HG03095 (cell line): ENCODE data around the gene PIMREG.

Experiments
- ATAC-seq: cut with Tn5 transposase; IDR thresholded peaks from one replicate; pipeline ENCODE4 v1.9.1; 2021; ENCODE audit warnings: moderate library complexity; ENCODE audit not compliant: unreplicated experiment

Gene PIMREG, protein sequence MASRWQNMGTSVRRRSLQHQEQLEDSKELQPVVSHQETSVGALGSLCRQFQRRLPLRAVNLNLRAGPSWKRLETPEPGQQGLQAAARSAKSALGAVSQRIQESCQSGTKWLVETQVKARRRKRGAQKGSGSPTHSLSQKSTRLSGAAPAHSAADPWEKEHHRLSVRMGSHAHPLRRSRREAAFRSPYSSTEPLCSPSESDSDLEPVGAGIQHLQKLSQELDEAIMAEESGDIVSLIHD

DNA sequence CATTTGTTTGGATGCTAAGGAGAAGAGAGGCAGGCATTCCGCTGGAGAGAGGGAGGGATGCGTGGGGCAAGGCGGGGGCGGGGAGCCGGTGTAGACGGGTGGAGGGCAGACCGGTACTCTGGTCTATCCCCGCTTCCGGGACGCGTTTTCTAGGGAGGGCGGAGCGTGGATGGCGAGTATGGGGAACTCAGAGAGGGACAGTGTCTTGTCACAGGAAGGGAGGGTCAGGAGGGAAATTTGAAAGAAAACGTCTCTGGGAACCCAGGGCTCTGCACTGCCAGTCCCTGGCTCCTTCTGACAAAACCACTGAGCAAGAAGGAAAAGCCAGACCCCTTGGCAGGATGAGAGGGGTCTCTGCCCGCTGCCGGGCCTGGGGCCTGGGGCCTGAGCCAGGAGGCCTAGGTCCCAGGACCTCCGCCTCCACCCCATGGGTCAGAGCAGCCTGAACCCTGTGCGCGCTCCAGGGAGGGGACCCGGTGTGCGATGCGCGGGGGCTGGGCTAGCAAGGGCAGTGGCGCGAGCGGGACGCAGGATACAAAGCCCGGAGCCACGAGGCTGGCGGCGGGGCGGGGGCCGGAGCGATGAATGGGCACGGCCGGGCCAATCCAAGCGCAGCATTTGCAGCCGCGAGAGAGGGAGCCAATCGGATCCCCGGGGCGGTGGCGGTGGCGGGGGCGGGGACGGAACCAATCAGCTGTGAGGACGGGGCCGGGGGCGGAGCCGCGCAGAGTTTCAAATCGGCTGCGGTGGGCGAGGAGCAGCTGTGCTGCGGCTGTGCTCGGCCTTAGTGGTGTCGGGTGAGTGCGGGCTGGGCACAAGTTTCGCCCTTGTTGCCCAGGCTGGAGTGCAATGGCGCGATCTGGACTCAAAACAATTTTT is at the start of gene PIMREG:
TSS of gene PIMREG (plus strand) at position 764 of the 879 bp plus-strand sequence. CDS start 656 bp downstream, outside the sequence.
- ATAC-seq = peak; percentile 74

DNA sequence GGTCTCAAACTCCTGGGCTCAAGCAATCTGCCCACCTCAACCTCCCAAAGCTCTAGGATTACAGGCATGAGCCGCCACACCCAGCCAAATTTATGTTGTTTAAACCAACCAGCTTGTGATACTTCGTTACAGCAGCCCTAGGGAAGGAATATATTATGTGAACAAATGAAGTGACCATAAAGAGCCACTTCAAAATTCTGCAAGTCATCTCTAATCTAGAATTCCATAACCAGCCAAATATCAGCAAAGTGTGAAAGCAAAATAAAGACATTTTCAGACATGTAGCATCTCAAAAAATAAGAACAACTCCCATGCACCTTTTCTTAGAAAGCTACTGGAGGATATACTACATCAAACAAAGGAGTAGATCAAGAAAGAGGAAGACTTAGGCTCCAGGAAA is 45.3 kb upstream of the PIMREG start:
- no peak for ATAC-seq

DNA sequence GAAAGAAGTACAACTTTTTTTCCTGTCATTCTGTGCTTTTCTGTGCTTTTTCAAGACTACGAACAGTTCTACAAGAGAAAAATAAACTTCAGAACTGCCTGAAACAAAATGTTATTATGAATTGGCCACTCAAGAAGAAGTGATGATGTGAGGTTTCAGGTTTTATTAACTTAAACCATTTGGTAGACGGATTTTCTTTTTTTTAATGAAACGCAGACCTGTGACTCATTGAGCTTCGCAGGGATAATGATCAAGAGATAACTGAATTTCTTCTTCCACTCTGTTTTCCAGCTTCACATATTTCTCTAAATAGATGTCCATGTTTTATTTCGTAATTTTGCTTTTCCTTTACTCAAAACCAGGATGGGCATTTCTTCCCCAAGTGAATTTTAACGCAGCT is 42.0 kb upstream of the PIMREG start:
- no peak for ATAC-seq

DNA sequence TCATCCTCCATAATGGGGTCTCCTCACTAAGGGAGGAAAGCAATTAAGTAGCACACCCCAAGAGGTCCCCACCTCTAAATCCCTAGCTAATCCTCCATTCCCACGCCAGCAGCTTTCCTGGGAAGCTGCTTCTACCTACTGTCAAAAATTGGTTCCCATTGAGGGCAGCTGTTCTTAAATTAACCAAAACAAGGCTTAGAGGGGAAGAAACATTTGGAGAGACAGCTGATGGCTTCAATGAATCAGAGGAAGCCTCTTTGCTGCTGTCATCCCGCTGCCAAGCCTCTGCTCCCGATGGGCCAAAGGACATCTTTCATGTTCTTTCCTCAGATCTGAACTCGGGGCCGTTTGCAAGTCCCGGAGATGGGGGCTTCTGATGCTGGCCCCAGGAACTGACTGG is 36.0 kb upstream of the PIMREG start:
- ATAC-seq = no peak

DNA sequence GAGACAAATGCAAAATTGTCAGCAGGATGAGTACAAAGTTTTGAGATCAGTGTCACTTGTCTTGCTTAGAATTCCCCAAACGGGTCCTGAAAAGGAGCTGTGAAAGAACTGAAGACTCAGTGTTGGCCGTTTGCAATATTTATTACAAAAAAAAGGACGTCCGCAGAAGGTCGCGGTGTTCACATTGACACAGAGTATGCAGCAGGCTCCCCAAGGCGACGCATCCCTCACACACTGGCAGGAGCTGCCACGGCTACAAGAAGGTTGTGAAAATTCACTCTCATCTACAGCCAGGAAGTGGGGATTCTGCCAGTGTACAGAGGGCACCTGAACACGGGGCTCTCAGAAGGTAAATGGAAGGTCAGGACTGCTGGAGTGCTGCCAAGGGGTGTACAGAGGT is 35.5 kb upstream of the PIMREG start:
- ATAC-seq = no peak

DNA sequence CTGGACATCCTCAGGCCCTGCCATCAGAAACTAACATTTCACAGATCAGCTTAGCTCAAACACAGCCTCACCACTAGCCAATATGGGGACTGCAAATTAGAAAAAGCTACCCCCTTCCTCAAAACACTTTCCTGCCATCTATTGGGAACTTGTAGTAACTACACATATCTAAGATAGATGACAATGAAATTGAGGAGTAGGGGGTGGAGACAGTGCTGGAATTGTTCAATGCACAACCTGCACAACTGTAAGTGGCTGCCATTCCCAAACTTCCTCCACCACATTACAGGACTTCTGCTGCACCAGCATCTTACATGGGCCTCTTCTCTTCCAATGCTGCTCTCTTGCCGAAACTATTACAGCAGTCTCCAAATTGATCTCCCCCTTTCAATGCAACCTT is 31.2 kb upstream of the PIMREG start:
- no peak for ATAC-seq

DNA sequence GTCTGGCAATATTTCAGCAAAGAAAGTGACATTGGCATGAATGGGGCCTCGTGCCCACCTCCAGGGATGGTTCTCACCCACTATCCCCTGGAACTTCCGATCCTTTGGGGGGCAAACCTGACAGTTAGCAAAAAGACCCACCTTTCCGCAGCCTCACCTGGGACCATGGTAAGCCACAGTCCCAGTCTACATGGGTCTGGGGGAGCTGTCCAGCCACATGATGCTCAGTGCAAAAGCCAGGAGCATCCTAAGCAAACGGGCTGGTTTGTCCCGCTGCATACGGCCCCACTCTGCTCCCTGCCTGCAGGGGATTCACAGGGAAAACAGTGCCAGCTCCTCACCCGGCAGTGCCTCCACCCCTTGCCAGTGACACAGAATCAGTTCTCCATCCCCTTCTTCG is 28.6 kb upstream of the PIMREG start:
- no peak for ATAC-seq

DNA sequence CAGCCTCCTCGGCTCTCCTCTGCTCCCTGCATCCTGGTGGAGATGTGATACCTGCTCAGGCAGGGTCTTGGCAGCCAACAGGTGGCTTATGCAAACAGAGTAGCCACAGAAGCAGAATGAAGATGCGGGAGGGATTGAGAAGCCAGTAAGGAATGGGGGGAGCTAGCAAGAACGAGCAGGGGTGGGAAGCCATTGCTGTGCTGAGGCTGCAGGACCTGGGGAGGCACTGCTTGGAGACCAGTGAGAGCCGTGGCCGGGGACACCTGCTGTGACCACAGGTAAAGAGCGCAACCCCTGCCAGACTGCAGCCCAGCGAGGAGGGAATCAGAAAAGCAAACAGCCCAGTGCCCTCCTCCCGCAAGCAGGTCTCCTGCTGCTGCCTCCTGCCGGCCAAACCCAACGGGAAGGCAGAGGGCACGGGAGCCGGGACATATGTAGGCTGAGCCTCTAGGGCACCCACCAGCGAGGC is 24.0 kb upstream of the PIMREG start:
- ATAC-seq = no peak

DNA sequence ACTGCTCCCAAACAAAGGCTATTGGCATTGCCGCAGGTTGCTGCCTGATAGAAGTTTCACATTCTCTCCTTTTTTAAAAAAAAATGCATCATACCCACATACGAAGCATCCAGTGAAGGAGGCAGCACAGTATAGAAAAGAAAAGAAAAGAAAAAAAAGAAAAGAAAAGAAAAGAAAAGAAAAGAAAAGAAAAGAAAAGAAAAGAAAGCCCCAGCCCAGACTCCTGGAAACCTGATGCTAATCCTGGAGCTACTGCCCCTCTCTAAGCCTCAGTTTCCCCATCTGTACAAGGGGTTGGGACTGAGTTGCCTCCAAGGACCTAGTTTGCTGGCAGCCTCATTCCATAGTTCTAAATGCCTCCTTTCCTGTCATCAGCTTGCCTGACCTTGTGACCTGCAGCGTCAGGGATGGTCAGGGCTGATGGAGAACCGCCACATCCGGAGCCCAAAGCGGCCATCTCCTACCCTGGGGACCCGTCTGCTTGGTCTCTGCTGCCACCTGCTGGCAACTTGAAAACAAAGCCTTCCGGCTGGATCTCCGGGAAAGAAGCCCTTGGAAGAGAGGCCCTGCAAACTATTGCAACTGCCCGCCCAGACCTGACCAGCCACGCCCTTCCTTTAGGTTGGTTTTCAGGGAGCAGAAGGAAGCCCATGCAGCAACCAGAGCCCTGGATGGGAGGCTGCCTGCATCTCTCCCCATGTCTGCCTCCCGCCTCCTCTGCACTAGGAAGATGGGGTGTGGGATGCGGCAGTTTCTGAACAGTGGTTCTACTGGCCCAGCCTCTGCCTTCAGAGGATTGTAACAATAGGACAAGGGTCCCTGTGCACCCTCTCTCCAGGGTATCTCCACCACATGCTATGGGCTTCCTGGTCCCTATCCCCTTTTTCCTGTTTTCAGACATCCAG is 22.3 kb upstream of the PIMREG start:
- ATAC-seq = no peak

DNA sequence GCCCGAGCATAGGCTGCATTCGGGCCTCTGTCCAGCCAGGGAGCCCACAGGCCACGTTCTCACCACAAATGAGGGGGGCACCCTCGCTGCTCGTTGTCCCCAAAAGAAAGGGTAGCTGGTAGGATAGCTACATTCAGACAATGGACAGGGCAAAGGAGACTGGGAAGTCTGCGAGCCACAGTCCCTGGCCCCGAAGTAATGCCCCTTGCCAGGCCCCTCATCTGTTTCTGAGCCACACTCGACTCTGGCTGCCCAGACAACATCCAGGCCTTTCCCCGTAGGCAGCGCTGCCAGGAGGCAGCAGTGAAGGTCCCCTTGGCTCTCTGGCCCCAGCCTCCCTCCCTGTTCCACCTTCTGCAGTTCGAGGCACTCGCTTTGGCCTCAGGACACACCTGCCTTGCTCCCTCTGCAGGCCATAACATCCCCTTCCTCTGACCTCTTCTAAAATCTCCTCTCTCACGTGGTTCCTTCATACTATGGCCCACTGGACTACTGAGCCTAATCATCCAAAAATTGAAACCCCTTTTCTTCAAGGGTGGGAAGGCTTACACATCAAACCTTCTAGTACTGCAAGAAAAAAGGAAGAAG is 21.5 kb upstream of the PIMREG start:
- ATAC-seq = no peak

DNA sequence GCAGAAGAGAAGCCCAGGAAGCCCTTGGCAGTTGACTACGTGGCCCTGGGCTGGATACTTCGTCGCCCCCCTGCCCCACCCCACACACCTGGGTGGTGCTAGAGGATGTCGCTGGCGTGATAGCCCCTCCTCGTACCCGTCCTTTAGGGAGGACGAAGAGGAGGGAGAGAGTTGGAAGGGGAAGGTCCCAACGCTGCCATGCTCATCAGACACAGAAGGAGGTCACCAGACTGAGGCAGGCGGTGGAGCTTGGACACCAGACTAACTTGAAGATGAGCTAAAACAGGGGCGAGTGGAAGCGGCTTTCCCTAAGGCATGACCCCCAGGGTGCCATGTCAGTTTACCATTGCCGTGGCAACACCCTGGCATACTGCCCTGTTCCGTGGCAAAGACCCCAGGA is 20.3 kb upstream of the PIMREG start:
- ATAC-seq = no peak

DNA sequence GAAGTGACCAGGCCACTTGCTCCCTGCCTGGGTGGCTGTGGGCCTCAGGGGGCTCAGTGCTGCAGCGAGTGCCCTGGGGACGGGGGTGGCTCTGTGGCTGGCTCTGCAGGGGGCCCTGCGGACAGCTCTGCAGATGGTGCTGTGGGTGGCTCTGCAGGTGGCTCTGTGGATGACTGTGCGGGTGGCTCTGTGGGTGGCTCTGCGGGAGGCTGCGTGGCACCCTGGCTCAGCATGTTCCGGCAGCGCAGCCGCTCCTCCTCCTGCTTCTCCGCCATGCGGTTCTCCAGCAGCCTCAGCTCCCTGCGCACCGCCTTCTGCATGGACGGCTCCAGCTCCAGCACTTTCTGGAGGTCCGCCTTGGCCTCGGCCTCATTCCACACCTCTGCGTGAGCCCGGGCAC is 18.8 kb upstream of the PIMREG start:
- ATAC-seq = no peak

DNA sequence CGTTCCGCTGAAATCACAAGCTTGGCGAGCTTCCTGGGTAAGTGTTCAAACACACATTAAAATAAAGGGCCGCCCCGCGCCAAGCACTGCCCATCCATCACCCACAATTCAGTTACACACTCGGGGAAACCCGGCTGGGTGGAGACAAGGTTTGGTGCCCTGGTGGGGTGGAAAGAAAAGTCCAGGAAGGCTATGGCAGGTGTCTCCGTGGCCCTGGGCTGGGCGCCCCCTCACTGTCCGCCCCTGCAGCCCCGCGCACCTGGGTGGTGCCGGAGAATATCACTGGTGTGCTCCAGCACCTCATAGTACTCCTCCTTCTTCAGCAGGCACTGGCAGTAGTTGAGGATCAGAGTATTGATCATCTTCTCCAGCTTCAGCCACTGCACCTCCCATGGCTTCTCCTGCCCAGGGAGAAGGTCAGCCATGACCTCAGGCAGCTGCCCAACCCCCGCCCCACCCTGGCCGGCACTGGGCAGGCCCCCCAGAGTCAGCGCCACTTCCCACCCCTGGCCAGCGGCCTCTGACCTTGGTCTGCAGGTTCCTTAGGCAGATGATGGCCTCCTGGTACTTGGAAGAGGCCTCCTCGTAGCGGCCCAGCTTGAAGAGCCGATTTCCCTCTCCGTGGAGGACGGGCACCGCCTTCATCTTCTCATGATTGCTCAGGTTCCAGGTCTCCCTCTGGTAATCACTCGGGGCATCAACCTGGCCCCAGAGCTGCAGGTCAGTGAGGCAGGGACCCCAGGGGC is 17.7 kb upstream of the PIMREG start:
- ATAC-seq = no peak

DNA sequence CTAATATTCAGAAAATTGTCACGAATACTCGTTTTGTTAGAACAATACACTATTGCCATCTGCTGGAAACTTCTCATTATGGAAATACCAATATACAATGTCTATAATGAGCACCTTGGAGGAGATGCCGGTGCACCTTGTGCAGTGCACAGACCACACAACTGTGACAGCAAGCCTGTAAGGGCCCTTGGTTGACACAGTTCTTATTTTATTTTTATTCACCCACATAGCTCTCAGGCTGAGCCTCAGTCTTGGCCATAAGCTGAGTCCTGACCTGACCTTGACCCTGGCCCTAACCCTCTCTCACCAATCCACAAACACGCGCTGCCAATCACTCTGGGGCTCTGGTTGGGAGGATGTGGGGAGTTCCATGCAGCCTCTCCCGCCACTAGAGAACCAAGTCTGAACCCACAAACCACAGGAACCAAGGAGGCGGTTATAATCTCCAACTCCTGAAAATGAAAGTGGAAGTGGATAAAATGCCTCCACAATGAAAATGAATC is 16.9 kb upstream of the PIMREG start:
- ATAC-seq = no peak

DNA sequence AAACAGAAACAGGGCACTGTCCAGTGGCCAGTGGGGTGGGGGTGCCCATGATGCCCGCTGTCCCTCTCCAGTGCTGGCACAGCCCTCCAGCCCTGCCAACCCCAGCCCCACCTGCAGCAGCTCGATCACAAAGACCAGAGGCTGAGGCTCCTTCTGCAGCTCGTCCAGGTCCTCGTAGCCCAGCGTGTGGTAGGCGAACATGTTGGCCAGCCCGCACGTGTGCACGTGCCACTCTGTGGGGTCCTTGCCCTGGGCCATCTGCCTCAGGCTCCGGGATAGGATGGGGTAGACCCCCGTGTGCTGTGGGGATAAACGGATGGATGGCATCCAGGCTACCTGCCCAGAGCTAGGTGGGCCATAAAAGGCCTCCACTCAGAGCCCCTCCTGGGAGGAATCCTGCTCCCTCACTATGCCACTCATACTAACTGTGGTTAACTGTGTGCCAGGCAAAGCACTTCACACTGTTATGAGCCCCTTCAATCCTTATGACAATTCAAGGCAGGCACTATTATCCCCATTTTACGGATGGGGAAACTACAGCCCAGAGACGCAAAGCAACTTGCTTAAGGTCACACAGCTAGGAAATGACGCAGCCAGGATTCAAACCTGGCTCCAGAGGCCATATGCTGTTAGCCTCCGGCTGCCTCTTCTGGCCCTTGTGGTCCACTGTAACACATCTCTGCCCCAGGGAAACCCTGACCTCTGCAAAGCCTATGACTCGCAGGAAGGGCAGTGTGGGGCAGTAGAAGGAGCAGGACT is 15.9 kb upstream of the PIMREG start:
- no peak for ATAC-seq

DNA sequence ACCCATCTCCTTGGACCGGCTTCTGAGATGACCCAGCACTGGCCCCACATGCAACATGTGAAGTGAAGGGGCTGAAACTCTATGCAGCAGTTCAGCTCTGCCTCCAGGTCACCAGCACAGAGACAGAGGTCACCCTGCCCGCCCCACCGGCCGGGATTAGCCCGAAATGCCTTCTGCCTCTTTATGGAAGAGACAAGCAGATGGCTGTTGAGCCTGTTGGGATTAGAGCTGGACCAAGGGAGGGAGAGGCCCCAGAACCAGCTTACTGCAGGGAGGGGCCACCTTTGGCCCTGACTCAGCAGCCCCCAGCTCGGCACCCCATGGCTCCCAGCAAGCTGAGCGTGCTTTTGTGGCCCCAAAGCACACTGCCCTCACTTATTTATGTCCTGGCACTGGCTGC is 15.0 kb upstream of the PIMREG start:
- no peak for ATAC-seq

DNA sequence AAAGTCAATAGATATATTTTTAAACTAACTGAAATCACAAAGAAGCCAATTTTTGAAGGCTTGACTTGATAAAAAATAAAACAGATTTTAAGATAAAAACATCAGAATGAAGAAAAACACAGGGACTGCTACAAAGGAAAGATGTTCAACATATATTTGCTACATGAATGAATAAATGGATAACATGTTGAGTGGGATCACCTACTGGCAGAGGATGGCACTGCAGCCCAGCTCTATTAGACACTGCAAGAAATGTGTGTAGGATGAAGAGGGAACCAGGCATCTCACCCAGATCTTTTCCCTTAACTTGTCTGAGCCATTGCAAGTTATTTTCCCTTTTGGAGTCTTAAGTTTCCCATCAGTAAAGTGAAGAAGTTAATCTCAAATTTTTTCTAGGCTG is 13.5 kb upstream of the PIMREG start:
- ATAC-seq = no peak

DNA sequence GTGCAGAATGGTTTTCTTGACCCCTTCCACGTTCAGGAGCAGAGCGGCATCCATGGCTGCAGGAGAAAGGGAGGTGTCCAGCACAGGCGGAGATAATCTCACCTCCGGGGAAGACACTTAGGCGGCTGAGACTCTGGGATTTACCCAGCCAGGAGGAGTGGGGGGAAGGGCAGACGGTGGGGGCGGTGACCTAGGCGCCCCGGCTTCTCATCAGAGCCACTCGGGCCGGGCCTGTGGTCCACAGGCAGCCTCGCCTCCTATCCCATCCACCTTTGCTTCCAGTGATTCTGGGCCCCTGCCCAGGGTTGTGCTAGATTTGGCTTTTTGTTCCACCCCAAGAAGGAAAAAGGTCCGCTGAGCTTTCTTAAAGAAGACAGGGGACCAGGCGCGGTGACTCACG is 9.2 kb upstream of the PIMREG start, which contains the start of gene AIPL1:
TSS of gene AIPL1 (minus strand) at position 71 of the 400 bp plus-strand sequence. CDS start at position 54, 17 bp downstream.
- no peak for ATAC-seq

DNA sequence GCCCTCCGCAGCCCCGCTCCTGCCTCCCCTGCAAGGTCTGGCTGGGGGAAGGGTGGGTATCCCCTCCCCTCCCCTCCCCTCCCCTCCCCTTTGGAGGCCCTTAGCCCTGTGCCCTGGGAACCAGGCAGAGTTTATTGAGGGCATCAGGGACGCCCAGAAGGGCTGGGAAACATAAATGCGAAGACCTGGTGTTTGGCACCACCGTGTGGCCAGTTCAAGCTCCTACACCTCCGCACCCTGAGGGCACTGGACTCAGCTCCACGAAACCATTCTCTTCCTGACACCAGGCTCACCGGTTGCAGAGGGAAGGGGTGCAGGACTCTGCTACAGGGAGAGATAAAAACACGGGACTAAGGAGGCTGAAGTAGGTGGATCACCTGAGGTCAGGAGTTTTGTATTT is 8.3 kb upstream of the PIMREG start:
- no peak for ATAC-seq
